Tibial nerve (tissue), 4 donors: ENCODE measurements around the gene NCAM1. TPM values are rescaled to one million over a fixed set of nuclear protein-coding genes. Genes with fewer than 3 reads are reported as not detected.

Experiments
- DNase-seq, 2 donors: peaks; one replicate each; pipeline ENCODE4 v3.0.0-alpha.2; 2019; ENCODE audit warnings: low spot score in 2 of 2
- H3K27ac ChIP-seq, 4 donors: fragments of 200-600 bp; sonication (generic) in 3 of 4; one replicate each; pipeline ENCODE4 v1.5.1; 2017 to 2019; ENCODE audit warnings: mild to moderate bottlenecking in 1 of 4
- H3K27me3 ChIP-seq, 2 donors: fragments of 200-600 bp; sonication (generic) in 1 of 2; one replicate each; pipeline versions ENCODE4 v1.5.1 to v1.6.0; 2017 to 2019
- H3K36me3 ChIP-seq, 3 donors: fragments of 200-600 bp; sonication (generic); one replicate each; pipeline ENCODE4 v1.5.1; 2018 to 2019
- H3K4me1 ChIP-seq, 4 donors: fragments of 200-600 bp; sonication (generic) in 3 of 4; one replicate each; pipeline ENCODE4 v1.5.1; 2017 to 2019
- H3K4me3 ChIP-seq, 4 donors: fragments of 200-600 bp; sonication (generic) in 3 of 4; one replicate each; pipeline ENCODE4 v1.5.1; 2017 to 2019; ENCODE audit warnings: mild to moderate bottlenecking in 1 of 4, moderate library complexity in 1 of 4
- H3K9me3 ChIP-seq, 4 donors: fragments of 200-600 bp; sonication (generic) in 3 of 4; one replicate each; pipeline ENCODE4 v1.5.1; 2017 to 2019
- CTCF ChIP-seq, 5 experiments: fragments of 200-600 bp in 3 of 5; fragments of 450-650 bp in 2 of 5; sonication (generic) in 3 of 5; IDR thresholded peaks; one replicate each; pipeline ENCODE4 v1.5.1; 2016 to 2019; ENCODE audit warnings: antibody characterized with exemption in 5 of 5, mild to moderate bottlenecking in 3 of 5, moderate library complexity in 2 of 5
- EP300 ChIP-seq, 2 donors: sonication (generic); formaldehyde crosslinking; IDR thresholded peaks; one replicate each; pipeline ENCODE4 v1.6.1; 2017; ENCODE audit warnings: antibody characterized with exemption in 2 of 2, mild to moderate bottlenecking in 1 of 2
- POLR2A ChIP-seq, 2 donors: fragments of 450-650 bp; IDR thresholded peaks; one replicate each; pipeline ENCODE4 v1.6.1; 2017; ENCODE audit warnings: antibody characterized with exemption in 2 of 2, mild to moderate bottlenecking in 2 of 2, moderate library complexity in 2 of 2
- WGBS, 2 donors: methylation state at CpG; one replicate each; pipeline ENCODE4 v1.1.5; 2018; 5-methylcytosine and 5-hydroxymethylcytosine counted together
- total RNA-seq, 4 donors: library from RNA; depleted of rRNA; stranded (reverse); fragments of >200 nt; gene quantifications; one replicate each; pipeline ENCODE4 v1.1.0, GENCODE V29; 2016

Gene NCAM1
- total RNA-seq, 4 donors from 2014 or later: 57.3 to 121 (median 76.1) TPM

DNA sequence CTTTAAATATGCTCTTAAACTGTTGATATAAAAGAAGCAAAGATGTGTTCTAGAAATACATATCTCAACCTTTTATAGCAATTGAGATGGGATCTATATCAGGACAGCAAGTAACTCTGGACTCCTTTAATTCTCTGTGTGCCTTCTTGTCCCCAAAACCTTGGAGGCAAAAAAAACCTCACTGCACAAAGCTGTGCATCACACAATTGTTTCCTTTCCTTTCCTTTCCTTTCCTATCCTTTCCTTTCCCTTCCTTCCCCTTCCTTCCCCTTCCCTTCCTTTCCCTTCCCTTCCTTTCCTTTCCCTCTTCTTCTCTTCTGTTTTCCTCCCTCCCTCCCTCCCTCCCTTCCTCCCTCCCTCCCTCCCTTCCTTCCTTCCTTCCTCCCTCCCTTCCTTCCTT, 343.7 kb downstream of the NCAM1 start:
- Histone ChIP-seq H3K27ac (no peak overlapping the region), H3K27me3 (no peaks in the 10 kb centered on the region), H3K36me3 (no peaks in the 10 kb centered on the region), H3K4me1 (peaks cover 0 to 7% (median 0%) of the 10 kb centered on the region in 4 donors), H3K9me3 (no peaks in the 10 kb centered on the region), H3K4me3 (no peak overlapping the region)
- no peak for DNase-seq
- TF ChIP-seq CTCF (IDR thresholded peaks at IDR 0.05): no peak
- TF ChIP-seq EP300 (IDR thresholded peaks at IDR 0.05): no peak
- no peak for TF ChIP-seq POLR2A (IDR thresholded peaks at IDR 0.05)

DNA sequence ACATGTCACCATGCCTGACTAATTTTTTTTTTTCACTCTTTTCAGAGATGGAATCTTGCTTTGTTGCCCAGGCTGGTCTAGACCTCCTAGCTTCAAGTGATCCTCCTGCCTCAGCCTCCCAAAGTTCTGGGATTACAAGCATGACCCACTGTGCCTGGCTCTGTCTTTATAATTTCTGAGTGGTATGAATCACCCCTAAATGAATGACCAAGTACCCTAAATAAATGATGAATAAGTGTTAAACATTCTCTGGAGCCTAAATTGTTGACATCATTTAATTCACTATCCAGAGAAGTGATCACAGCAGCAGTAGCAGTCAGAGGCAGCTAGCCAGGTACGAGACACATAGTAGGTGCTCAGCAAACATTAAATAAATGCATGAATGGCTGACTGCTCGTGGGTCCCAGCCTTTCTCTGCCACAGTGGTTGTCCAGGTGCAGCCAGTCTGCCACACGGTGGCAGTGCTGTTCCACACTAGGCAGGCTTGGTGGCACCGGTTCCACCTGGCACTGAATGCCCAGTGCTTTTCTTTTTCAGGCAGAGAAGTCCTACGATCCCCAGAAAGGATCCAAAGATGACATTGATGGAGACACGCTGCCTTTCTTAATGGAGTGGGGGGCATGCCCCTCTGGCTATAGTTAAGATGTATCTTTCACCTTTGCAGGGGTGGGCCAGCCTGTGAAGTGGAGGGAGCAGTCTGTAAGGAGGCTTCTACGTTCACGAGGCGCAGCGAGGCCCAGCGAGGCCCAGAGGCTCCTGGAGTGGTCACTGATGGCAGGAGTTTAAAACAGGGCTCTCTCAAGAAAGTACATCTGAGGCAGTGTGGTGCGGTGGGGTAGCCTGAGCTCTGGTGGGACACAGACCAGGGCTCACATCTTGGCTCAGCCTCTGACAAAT, 344.5 kb downstream of the NCAM1 start:
- 44 to 50% methylated on average over 10 to 12 of the region's 12 CpGs for WGBS, 2 donors
- peak; percentile 57 to 73 for DNase-seq
- no peak overlapping the region for H3K4me3 ChIP-seq
- no peaks in the 10 kb centered on the region for H3K27me3 ChIP-seq
- H3K36me3 ChIP-seq: no peaks in the 10 kb centered on the region
- peaks cover 0 to 7% (median 0%) of the 10 kb centered on the region in 4 donors for H3K4me1 ChIP-seq
- H3K9me3 ChIP-seq: no peaks in the 10 kb centered on the region
- TF ChIP-seq CTCF (IDR thresholded peaks at IDR 0.05): peak; percentile 83 to 90 (median 86)
- no peak for TF ChIP-seq EP300 (IDR thresholded peaks at IDR 0.05)
- H3K27ac ChIP-seq: no peak overlapping the region

- H3K27me3 ChIP-seq: no peaks in the 10 kb centered on the region
- no peak overlapping the region for H3K4me3 ChIP-seq
- TF ChIP-seq EP300 (IDR thresholded peaks at IDR 0.05) (no peak), POLR2A (IDR thresholded peaks at IDR 0.05) (no peak), CTCF (IDR thresholded peaks at IDR 0.05) (no peak)
- peaks cover 0 to 11% (median under 1%) of the 10 kb centered on the region in 4 donors for H3K4me1 ChIP-seq
- H3K36me3 ChIP-seq: no peaks in the 10 kb centered on the region
- H3K9me3 ChIP-seq: no peaks in the 10 kb centered on the region
- no peak for DNase-seq
- H3K27ac ChIP-seq: no peak overlapping the region
- 69 to 72% methylated on average over 2 of the region's 2 CpGs for WGBS, 2 donors
Measured at GRCh38 chr11:113308601-113309000, 347.4 kb downstream of the NCAM1 start.

GRCh38 chr11:113311536-113311935, 350.3 kb downstream of the NCAM1 start:
- Histone ChIP-seq H3K27ac (no peak overlapping the region), H3K4me1 (peaks cover 0 to 26% (median 8%) of the 10 kb centered on the region in 4 donors), H3K36me3 (no peaks in the 10 kb centered on the region), H3K4me3 (no peak overlapping the region), H3K9me3 (no peaks in the 10 kb centered on the region), H3K27me3 (no peaks in the 10 kb centered on the region)
- no peak for TF ChIP-seq POLR2A (IDR thresholded peaks at IDR 0.05)
- no peak for TF ChIP-seq EP300 (IDR thresholded peaks at IDR 0.05)
- TF ChIP-seq CTCF (IDR thresholded peaks at IDR 0.05): no peak
- no peak for DNase-seq
- WGBS, 2 donors: 66 to 67% methylated on average over 1 of the region's 1 CpG

- 92% methylated on average over 3 of the region's 3 CpGs for WGBS, 2 donors
- Histone ChIP-seq H3K36me3 (peaks cover 0 to 21% (median 0%) of the 10 kb centered on the region in 3 donors), H3K27me3 (no peaks in the 10 kb centered on the region), H3K4me3 (peak overlapping the region in 1 of 4 donors; percentile 81), H3K4me1 (peaks cover 0 to 26% (median 8%) of the 10 kb centered on the region in 4 donors), H3K27ac (peak overlapping the region; percentile 78 to 94 (median 89)), H3K9me3 (no peaks in the 10 kb centered on the region)
- DNase-seq: no peak
- TF ChIP-seq CTCF (IDR thresholded peaks at IDR 0.05): no peak
- TF ChIP-seq EP300 (IDR thresholded peaks at IDR 0.05): no peak
- TF ChIP-seq POLR2A (IDR thresholded peaks at IDR 0.05): no peak
Measured at GRCh38 chr11:113313601-113314000, 352.4 kb downstream of the NCAM1 start.
